Vagina (tissue), 2 donors: ENCODE measurements around the gene ABCC1. TPM values are rescaled to one million over a fixed set of nuclear protein-coding genes. Genes with fewer than 3 reads are reported as not detected.

Source experiments
- DNase-seq, 2 donors: peaks; one replicate each; pipeline ENCODE4 v3.0.0-alpha.2; 2017; ENCODE audit errors: extremely low spot score in 2 of 2
- H3K27ac ChIP-seq: fragments of 200-600 bp; sonication (generic); one replicate; pipeline ENCODE4 v1.5.1; 2019
- H3K27me3 ChIP-seq: fragments of 200-600 bp; sonication (generic); one replicate; pipeline ENCODE4 v1.5.1; 2019
- H3K36me3 ChIP-seq, 2 donors: fragments of 200-600 bp; sonication (generic); one replicate each; pipeline ENCODE4 v1.5.1; 2017 to 2019
- H3K4me1 ChIP-seq: fragments of 200-600 bp; sonication (generic); one replicate; pipeline ENCODE4 v1.5.1; 2019
- H3K4me3 ChIP-seq, 2 donors: fragments of 200-600 bp; sonication (generic); 1 replicate in 1 of 2; 2 replicates in 1 of 2; pipeline ENCODE4 v1.5.1; 2016 to 2019
- H3K9me3 ChIP-seq: fragments of 200-600 bp; sonication (generic); one replicate; pipeline ENCODE4 v1.5.1; 2019
- POLR2A ChIP-seq, 2 donors: fragments of 450-650 bp; IDR thresholded peaks; one replicate each; pipeline ENCODE4 v1.6.1; 2017; ENCODE audit warnings: antibody characterized with exemption in 2 of 2, mild to moderate bottlenecking in 2 of 2, moderate library complexity in 2 of 2
- POLR2AphosphoS5 ChIP-seq, 2 donors: sonication (generic); formaldehyde crosslinking; IDR thresholded peaks; one replicate each; pipeline ENCODE4 v1.9.0; 2017; ENCODE audit warnings: antibody characterized with exemption in 2 of 2, mild to moderate bottlenecking in 2 of 2, low read depth in 1 of 2; ENCODE audit not compliant: insufficient read depth in 1 of 2
- intact Hi-C: fragments of 100-400 bp; cut with DNase I; formaldehyde crosslinking; loops from one replicate; pipeline ENCODE4 v1.15.1; 2023
- total RNA-seq: library from RNA; depleted of rRNA; stranded (reverse); fragments of >200 nt; gene quantifications from one replicate; pipeline ENCODE4 v1.2.3, GENCODE V29; 2016
- TF ChIP-seq, protein P1 (sequence below), 3 experiments: fragments of 450-650 bp in 2 of 3; fragments of 200-600 bp in 1 of 3; sonication (generic) in 1 of 3; IDR thresholded peaks; one replicate each; pipeline ENCODE4 v1.5.1; 2017 to 2019; ENCODE audit warnings: antibody characterized with exemption in 3 of 3, mild to moderate bottlenecking in 2 of 3, moderate library complexity in 2 of 3

Gene ABCC1
- total RNA-seq, 1 donor from 2014 or later, result 47.9 TPM

DNA sequence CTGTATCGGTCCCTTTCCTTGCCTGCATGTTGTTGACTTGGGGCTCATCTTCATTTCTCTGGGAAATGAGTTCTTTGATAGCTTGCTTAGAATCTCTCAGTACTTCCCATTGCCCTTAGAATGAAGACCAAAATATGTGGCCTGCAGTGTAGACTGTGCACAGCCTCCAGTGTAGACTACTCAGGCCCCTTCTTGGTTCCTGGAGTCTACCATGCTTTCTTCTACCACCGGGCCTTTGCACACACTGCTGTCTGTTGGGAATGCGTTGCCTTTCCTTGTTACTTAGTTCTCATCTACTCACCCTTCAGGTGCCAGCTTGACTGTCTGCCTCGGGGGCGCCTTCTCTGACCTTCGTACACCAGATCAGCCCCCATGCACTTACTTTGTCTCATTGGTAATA is 82.0 kb downstream of the ABCC1 start:
- no peak overlapping the region for H3K27ac ChIP-seq
- intact Hi-C loops, result no loop called here
- H3K36me3 ChIP-seq, result peaks cover 0 to 21% of the 10 kb centered on the region in 2 donors
- DNase-seq, result no peak
- no peak overlapping the region for H3K4me3 ChIP-seq
- no peaks in the 10 kb centered on the region for H3K27me3 ChIP-seq
- peaks cover 14% of the 10 kb centered on the region for H3K4me1 ChIP-seq
- TF ChIP-seq POLR2AphosphoS5 (IDR thresholded peaks at IDR 0.05; ENCODE audit: insufficient read depth in 1 of 2, low read depth in 1 of 2) (no peak), POLR2A (IDR thresholded peaks at IDR 0.05) (no peak)
- TF ChIP-seq, protein P1, sequence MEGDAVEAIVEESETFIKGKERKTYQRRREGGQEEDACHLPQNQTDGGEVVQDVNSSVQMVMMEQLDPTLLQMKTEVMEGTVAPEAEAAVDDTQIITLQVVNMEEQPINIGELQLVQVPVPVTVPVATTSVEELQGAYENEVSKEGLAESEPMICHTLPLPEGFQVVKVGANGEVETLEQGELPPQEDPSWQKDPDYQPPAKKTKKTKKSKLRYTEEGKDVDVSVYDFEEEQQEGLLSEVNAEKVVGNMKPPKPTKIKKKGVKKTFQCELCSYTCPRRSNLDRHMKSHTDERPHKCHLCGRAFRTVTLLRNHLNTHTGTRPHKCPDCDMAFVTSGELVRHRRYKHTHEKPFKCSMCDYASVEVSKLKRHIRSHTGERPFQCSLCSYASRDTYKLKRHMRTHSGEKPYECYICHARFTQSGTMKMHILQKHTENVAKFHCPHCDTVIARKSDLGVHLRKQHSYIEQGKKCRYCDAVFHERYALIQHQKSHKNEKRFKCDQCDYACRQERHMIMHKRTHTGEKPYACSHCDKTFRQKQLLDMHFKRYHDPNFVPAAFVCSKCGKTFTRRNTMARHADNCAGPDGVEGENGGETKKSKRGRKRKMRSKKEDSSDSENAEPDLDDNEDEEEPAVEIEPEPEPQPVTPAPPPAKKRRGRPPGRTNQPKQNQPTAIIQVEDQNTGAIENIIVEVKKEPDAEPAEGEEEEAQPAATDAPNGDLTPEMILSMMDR (IDR thresholded peaks at IDR 0.05), result no peak
- H3K9me3 ChIP-seq, result no peaks in the 10 kb centered on the region

DNA sequence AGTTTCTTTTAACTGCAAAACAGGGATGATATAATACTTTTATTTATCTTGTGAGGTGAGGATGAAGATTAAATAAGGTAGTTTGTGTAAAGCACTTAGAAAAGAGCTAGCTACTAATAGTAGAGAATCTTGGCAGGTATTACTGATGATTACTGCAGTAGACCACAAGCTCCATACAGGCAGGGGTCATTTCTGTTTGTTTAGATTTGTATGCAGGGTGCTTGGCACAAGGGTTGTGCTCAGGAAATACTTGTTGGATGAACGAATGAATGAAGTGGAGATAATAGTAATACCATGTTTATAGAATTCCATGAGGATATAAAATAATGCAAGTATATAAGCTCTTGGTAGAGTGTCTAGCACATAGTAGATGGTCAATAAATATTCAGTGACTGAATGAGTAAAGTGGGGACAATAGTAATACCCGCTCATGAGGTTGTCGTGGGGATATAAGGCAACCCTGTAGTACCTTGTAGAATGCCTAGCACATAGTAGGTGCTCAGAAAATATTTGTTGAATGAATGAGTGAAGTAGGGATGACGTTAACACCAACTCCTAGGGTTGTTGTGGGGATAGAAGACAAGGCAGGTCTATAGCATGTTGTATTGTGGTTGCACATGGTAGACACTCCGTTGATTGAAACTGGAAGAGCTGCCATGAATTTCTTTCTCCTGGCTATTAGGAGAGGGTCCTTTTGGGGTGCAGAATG is 83.0 kb downstream of the ABCC1 start:
- Histone ChIP-seq H3K4me3 (no peak overlapping the region), H3K36me3 (peaks cover 0 to 31% of the 10 kb centered on the region in 2 donors), H3K27ac (no peak overlapping the region), H3K4me1 (peaks cover 14% of the 10 kb centered on the region), H3K27me3 (no peaks in the 10 kb centered on the region), H3K9me3 (no peaks in the 10 kb centered on the region)
- DNase-seq, result no peak
- intact Hi-C loops, result no loop called here
- no peak for TF ChIP-seq POLR2AphosphoS5 (IDR thresholded peaks at IDR 0.05; ENCODE audit: insufficient read depth in 1 of 2, low read depth in 1 of 2)
- no peak for TF ChIP-seq POLR2A (IDR thresholded peaks at IDR 0.05)
- TF ChIP-seq, protein P1 (IDR thresholded peaks at IDR 0.05), result no peak

GRCh38 chr16:16033208-16033717 is 83.8 kb downstream of the ABCC1 start:
- TF ChIP-seq POLR2A (IDR thresholded peaks at IDR 0.05) (no peak), POLR2AphosphoS5 (IDR thresholded peaks at IDR 0.05; ENCODE audit: insufficient read depth in 1 of 2, low read depth in 1 of 2) (no peak)
- TF ChIP-seq, protein P1 (IDR thresholded peaks at IDR 0.05), result no peak
- intact Hi-C loops, result no loop called here
- Histone ChIP-seq H3K9me3 (no peaks in the 10 kb centered on the region), H3K4me1 (peaks cover 14% of the 10 kb centered on the region), H3K27ac (no peak overlapping the region), H3K27me3 (no peaks in the 10 kb centered on the region), H3K36me3 (peaks cover 0 to 33% of the 10 kb centered on the region in 2 donors), H3K4me3 (no peak overlapping the region)
- no peak for DNase-seq

DNA sequence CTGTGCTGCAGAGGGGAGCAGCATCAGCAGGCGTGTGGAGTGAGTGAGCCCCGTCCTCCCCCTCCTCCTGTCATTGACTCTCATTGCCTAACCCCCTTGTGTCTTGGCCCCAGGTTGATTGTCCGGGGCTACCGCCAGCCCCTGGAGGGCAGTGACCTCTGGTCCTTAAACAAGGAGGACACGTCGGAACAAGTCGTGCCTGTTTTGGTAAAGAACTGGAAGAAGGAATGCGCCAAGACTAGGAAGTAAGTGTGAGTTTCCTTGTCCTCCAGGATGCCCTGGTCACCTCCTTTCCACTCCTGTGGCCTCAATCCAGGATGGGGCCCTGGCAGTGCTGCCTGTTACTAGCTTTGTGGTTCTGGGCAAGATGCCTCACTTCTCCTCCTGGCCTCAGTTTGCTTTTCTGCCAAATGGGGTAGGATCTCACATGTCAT is 87.0 kb downstream of the ABCC1 start:
- H3K36me3 ChIP-seq, result peaks cover 0 to 38% of the 10 kb centered on the region in 2 donors
- H3K4me3 ChIP-seq, result no peak overlapping the region
- no peaks in the 10 kb centered on the region for H3K4me1 ChIP-seq
- TF ChIP-seq POLR2AphosphoS5 (IDR thresholded peaks at IDR 0.05; ENCODE audit: insufficient read depth in 1 of 2, low read depth in 1 of 2), result no peak
- TF ChIP-seq, protein P1 (IDR thresholded peaks at IDR 0.05), result no peak
- no peak for TF ChIP-seq POLR2A (IDR thresholded peaks at IDR 0.05)
- no peak overlapping the region for H3K27ac ChIP-seq
- intact Hi-C loops, result no loop called here
- H3K27me3 ChIP-seq, result no peaks in the 10 kb centered on the region
- H3K9me3 ChIP-seq, result no peaks in the 10 kb centered on the region
- no peak for DNase-seq

DNA sequence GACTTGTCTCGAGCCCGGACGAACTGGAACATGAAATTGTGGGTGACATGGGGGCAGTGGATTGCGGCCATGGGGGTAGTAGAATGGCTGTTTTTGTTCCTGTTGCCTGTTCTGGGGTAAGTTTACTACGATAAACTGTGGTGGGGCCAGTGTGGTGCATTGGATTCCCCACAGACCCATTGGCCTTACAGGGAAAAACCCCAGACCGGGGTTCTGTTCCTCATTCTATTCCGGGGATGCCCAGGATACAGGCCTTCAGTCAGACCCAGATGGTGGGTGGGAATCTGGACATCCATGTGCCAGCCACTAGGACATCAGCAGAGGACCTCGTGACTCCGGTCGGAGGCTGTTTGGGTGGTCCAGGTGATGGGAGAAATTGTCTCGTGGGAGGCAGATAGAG is 88.1 kb downstream of the ABCC1 start:
- intact Hi-C loops, result no loop called here
- Histone ChIP-seq H3K4me1 (no peaks in the 10 kb centered on the region), H3K9me3 (no peaks in the 10 kb centered on the region), H3K27me3 (no peaks in the 10 kb centered on the region), H3K36me3 (peaks cover 0 to 38% of the 10 kb centered on the region in 2 donors), H3K4me3 (no peak overlapping the region), H3K27ac (no peak overlapping the region)
- TF ChIP-seq, protein P1 (IDR thresholded peaks at IDR 0.05), result no peak
- TF ChIP-seq POLR2AphosphoS5 (IDR thresholded peaks at IDR 0.05; ENCODE audit: insufficient read depth in 1 of 2, low read depth in 1 of 2) (no peak), POLR2A (IDR thresholded peaks at IDR 0.05) (no peak)
- no peak for DNase-seq
